ENCODE results near the gene AMBRA1.

The AMBRA1 gene

GRCh38 chr11:46526216-46527215, 67.3 kb downstream of the AMBRA1 start:
- TF ChIP-seq REST (IDR thresholded peaks at IDR 0.05; ENCODE audit: low read depth) (no peak), MAX (IDR thresholded peaks at IDR 0.05) (no peak), EGR1 (IDR thresholded peaks at IDR 0.05) (no peak), TEAD4 (IDR thresholded peaks at IDR 0.05) (no peak)

GRCh38 chr11:46524201-46524770, 69.5 kb downstream of the AMBRA1 start:
- TF ChIP-seq EGR1 (IDR thresholded peaks at IDR 0.05) (no peak), NFIC (IDR thresholded peaks at IDR 0.05) (no peak), EP300 (IDR thresholded peaks at IDR 0.05; ENCODE audit: borderline replicate concordance) (no peak), FOXM1 (IDR thresholded peaks at IDR 0.05; ENCODE audit: borderline replicate concordance, low read depth) (no peak), RAD21 (IDR thresholded peaks at IDR 0.05; ENCODE audit: low read depth) (no peak), TEAD4 (IDR thresholded peaks at IDR 0.05) (no peak), REST (IDR thresholded peaks at IDR 0.05; ENCODE audit: low read depth) (no peak), CEBPB (IDR thresholded peaks at IDR 0.05) (no peak), MAX (IDR thresholded peaks at IDR 0.05) (no peak), CREB1 (IDR thresholded peaks at IDR 0.05; ENCODE audit: low read depth) (no peak), YY1 (IDR thresholded peaks at IDR 0.05; ENCODE audit: low read depth) (no peak), ZBTB7A (IDR thresholded peaks at IDR 0.05; ENCODE audit: low read depth) (no peak), TCF12 (IDR thresholded peaks at IDR 0.05; ENCODE audit: low read depth) (no peak), USF1 (IDR thresholded peaks at IDR 0.05) (no peak), TAF1 (IDR thresholded peaks at IDR 0.05; ENCODE audit: low read depth) (no peak)

- TF ChIP-seq YY1 (IDR thresholded peaks at IDR 0.05; ENCODE audit: low read depth) (no peak), EGR1 (IDR thresholded peaks at IDR 0.05) (no peak), CREB1 (IDR thresholded peaks at IDR 0.05; ENCODE audit: low read depth) (no peak), TCF12 (IDR thresholded peaks at IDR 0.05; ENCODE audit: low read depth) (no peak), ZBTB7A (IDR thresholded peaks at IDR 0.05; ENCODE audit: low read depth) (no peak), RAD21 (IDR thresholded peaks at IDR 0.05; ENCODE audit: low read depth) (no peak), CEBPB (IDR thresholded peaks at IDR 0.05) (no peak), REST (IDR thresholded peaks at IDR 0.05; ENCODE audit: low read depth) (no peak), USF1 (IDR thresholded peaks at IDR 0.05) (no peak), MAX (IDR thresholded peaks at IDR 0.05) (no peak), NFIC (IDR thresholded peaks at IDR 0.05) (no peak), EP300 (IDR thresholded peaks at IDR 0.05; ENCODE audit: borderline replicate concordance) (no peak), FOXM1 (IDR thresholded peaks at IDR 0.05; ENCODE audit: borderline replicate concordance, low read depth) (no peak), TAF1 (IDR thresholded peaks at IDR 0.05; ENCODE audit: low read depth) (no peak), TEAD4 (IDR thresholded peaks at IDR 0.05) (no peak)
Measured at GRCh38 chr11:46523290-46523689, 70.5 kb downstream of the AMBRA1 start.

All from Ishikawa (cell line).